ENCODE measurements around the gene TNNI3.
"Not testable (repeated sequence)": the region's sequence is repeated elsewhere in the genome, so short reads cannot be mapped to it uniquely, and the experiment has no call there.

The TNNI3 gene

DNA sequence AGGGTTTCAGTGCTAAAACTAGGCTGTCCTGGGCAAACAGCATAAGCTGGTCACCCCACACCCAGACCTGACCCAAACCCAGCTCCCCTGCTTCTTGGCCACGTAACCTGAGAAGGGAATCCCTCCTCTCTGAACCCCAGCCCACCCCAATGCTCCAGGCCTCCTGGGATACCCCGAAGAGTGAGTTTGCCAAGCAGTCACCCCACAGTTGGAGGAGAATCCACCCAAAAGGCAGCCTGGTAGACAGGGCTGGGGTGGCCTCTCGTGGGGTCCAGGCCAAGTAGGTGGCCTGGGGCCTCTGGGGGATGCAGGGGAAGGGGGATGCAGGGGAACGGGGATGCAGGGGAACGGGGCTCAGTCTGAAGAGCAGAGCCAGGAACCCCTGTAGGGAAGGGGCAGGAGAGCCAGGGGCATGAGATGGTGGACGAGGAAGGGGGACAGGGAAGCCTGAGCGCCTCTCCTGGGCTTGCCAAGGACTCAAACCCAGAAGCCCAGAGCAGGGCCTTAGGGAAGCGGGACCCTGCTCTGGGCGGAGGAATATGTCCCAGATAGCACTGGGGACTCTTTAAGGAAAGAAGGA lies 42.9 kb downstream of the TNNI3 start:
- no peak overlapping the region for H3K4me3 ChIP-seq (ENCODE audit: low read depth, low read length)

GRCh38 chr19:55113570-55114039 lies 43.9 kb downstream of the TNNI3 start:
- no peak overlapping the region for H3K4me3 ChIP-seq (ENCODE audit: low read depth, low read length)
- no peak for TF ChIP-seq CTCF (IDR thresholded peaks at IDR 0.05; ENCODE audit: low read depth, low read length)

More for the DNA sequence above, 42.9 kb downstream of the TNNI3 start:
- TF ChIP-seq CTCF (IDR thresholded peaks at IDR 0.05; ENCODE audit: low read depth, low read length), result no peak

DNA sequence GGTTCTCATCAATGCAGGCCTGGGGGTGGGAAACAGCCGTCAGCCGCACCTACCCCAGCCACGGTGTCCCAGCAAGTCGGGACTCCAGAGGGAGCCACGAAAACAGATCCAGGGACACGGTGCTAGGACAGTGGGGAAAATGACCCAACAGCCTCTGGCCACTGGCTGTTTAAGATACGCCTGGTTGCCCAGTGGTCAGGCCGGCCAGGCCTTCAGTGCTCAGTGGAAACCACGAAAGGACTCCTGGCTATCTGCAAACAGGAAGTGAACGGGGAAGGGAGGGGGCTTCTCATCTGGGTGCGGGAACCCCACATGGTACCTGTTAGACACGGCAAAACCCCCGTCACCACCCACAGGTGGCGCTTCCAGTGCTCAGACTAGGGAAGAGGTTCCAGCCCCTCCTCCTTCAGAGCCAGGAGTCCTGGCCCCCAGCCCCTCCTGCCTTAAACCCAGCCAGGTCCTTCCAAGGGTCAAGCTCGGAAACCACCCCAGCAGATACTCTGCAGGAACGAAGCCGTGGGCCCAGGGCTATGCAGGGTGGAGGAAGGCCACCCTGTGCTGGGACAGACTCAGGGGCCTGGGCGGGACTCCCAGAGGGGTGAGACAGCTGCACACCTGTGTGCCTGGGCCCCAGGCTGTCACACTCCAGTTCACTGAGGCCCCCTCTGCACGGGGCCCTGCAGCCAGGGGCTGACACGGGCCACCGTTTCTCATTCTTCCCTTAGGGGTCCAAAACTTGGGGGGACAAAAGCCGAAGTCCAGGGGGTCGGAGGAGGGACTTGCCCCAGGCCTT lies 44.6 kb downstream of the TNNI3 start:
- no peak for TF ChIP-seq CTCF (IDR thresholded peaks at IDR 0.05; ENCODE audit: low read depth, low read length)
- no peak overlapping the region for H3K4me3 ChIP-seq (ENCODE audit: low read depth, low read length)

- no peak overlapping the region for H3K4me3 ChIP-seq (ENCODE audit: low read depth, low read length)
- no peak for TF ChIP-seq CTCF (IDR thresholded peaks at IDR 0.05; ENCODE audit: low read depth, low read length)
Observed at GRCh38 chr19:55112246-55112776, 45.2 kb downstream of the TNNI3 start.

DNA sequence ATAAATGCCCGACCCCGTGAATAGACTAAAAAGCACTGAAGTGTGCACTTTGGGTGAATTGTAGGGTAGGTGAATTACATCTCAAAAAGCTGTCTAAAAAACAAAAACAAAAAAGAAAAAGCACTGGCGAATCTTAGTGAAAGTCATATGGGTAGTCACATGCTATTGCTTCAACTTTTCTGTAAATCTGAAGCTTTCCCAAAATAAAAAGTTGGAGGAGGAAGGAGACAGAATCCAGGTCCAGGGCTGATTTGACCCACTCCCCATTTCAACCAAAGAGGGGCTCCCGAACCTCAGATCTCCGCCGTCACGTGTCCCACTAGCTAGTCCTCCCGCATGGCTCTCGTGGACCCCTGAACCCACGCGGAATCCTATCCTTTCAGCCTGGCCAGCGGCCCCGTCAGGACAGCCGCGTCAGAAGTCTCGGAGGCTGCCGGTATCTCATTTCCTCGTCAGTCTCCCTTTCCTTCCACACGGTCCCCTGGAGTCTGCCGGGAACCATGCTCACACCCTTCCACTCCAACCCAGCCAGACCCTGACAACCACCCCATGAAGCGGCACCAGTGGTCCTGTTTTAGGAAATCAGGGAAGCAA lies 46.2 kb downstream of the TNNI3 start:
- no peak for TF ChIP-seq CTCF (IDR thresholded peaks at IDR 0.05; ENCODE audit: low read depth, low read length)
- H3K4me3 ChIP-seq (ENCODE audit: low read depth, low read length), result no peak overlapping the region

DNA sequence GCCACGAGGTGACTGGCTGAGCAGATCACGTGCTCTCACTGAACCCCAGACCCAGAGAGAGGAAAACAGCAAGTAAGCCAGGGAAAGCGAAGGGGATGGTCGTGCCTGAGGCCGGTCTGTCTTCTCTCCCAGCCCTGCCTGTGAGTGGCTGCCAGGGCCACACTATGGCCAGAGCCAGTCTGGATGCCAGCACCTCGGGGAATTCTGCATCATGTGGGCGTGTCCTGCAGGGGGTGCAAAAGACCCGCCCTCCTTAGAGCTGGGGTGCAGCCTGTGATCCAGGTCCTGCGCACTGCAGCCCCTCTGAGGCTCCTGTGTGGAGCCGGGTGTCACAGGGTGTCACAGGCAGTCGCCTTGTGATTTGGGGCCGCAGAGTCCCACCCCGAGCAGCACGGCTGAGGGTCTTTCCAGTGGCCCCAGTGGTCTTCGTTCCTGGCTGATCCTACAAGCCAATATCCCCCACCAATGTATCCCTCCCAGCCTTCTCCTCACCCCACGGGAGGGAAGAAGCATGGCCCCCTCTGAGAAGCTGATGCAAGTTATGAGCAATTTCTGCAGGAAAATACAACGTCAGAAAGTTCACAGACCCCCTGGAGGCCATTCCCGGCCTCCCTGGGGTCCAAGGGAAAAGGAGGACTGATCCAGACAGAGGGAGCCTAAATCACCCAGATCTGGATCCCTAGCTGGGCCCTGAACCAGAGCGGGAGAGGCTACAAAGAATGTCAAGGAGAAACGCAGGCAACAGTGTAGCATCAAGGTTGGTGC lies 47.8 kb downstream of the TNNI3 start:
- TF ChIP-seq CTCF (IDR thresholded peaks at IDR 0.05; ENCODE audit: low read depth, low read length), result no peak
- H3K4me3 ChIP-seq (ENCODE audit: low read depth, low read length), result no peak overlapping the region

GRCh38 chr19:55107252-55107651 lies 50.3 kb downstream of the TNNI3 start:
- not testable (repeated sequence) for H3K4me3 ChIP-seq (ENCODE audit: low read depth, low read length)
